HG03575 (cell line): ENCODE measurements around the gene ZNF410.
"Not testable (repeated sequence)": the region's sequence is repeated elsewhere in the genome, so short reads cannot be mapped to it uniquely, and the experiment has no call there.

ENCODE experiments used
- ATAC-seq: cut with Tn5 transposase; IDR thresholded peaks from one replicate; pipeline ENCODE4 v1.9.1; 2021; ENCODE audit not compliant: unreplicated experiment, insufficient number of reproducible peaks, low FRiP score; ENCODE audit errors: extremely low read depth

Gene ZNF410

GRCh38 chr14:73879027-73879426, 7.6 kb upstream of the ZNF410 start:
- no peak for ATAC-seq

GRCh38 chr14:73884438-73885190, 2.0 kb upstream of the ZNF410 start:
- ATAC-seq: no peak

- no peak for ATAC-seq
Measured at GRCh38 chr14:73887318-73887616, 608 bp downstream of the ZNF410 start.

- no peak for ATAC-seq
Measured at GRCh38 chr14:73887694-73888459, 1.2 kb downstream of the ZNF410 start.

- no peak for ATAC-seq
Measured at GRCh38 chr14:73888460-73888725, 1.7 kb downstream of the ZNF410 start.

- ATAC-seq: no peak
Measured at GRCh38 chr14:73888971-73889370, 2.3 kb downstream of the ZNF410 start.

GRCh38 chr14:73889376-73889775, 2.7 kb downstream of the ZNF410 start:
- no peak for ATAC-seq

- ATAC-seq: not testable (repeated sequence)
Measured at GRCh38 chr14:73894180-73894687, 7.6 kb downstream of the ZNF410 start.

- no peak for ATAC-seq
Measured at GRCh38 chr14:73895939-73896338, 9.3 kb downstream of the ZNF410 start.

- ATAC-seq: no peak
Measured at GRCh38 chr14:73896521-73896920, 9.9 kb downstream of the ZNF410 start.

- no peak for ATAC-seq
Measured at GRCh38 chr14:73903028-73903427, 16.4 kb downstream of the ZNF410 start.

- ATAC-seq: no peak
Measured at GRCh38 chr14:73909681-73910080, 23.0 kb downstream of the ZNF410 start.

GRCh38 chr14:73913256-73913655, 26.6 kb downstream of the ZNF410 start:
- ATAC-seq: no peak

- no peak for ATAC-seq
Measured at GRCh38 chr14:73916324-73916723, 29.7 kb downstream of the ZNF410 start.

- ATAC-seq: not testable (repeated sequence)
Measured at GRCh38 chr14:73919457-73919856, 32.8 kb downstream of the ZNF410 start.

GRCh38 chr14:73924337-73924736, 37.7 kb downstream of the ZNF410 start:
- ATAC-seq: no peak

- no peak for ATAC-seq
Measured at GRCh38 chr14:73935666-73936065, 49.0 kb downstream of the ZNF410 start.

- ATAC-seq: no peak
Measured at GRCh38 chr14:73936548-73936947, 49.9 kb downstream of the ZNF410 start.

GRCh38 chr14:73937012-73937411, 50.4 kb downstream of the ZNF410 start:
- ATAC-seq: no peak

- ATAC-seq: no peak
Measured at GRCh38 chr14:73942180-73942579, 55.5 kb downstream of the ZNF410 start.

GRCh38 chr14:73943083-73943482, 56.4 kb downstream of the ZNF410 start:
- no peak for ATAC-seq
